ENCODE measurements around the gene DUSP15. TPM values are rescaled to one million over a fixed set of nuclear protein-coding genes. Genes with fewer than 3 reads are reported as not detected.

Gene DUSP15
- total and polyA plus RNA-seq, 2 of the 8 experiments (the other 6 are each of a cell fraction or from before 2014, with no cell fraction given): 0.91 to 3.2 TPM

GRCh38 chr20:31838646-31839292, 31.6 kb downstream of the DUSP15 start:
- Histone ChIP-seq H4K20me1 (replicated peaks in 1 of 2; ENCODE audit: control insufficient read depth in 1 of 2, insufficient read depth in 2 of 2, low read length in 2 of 2) (no peaks in the 10 kb centered on the region), H3K9me3 (ENCODE audit: insufficient read depth in 2 of 2, low read depth in 1 of 2, low read length in 1 of 2) (no peaks in the 10 kb centered on the region), H3K4me2 (ENCODE audit: insufficient read depth in 1 of 2, low read depth in 2 of 2, low read length in 2 of 2) (no peak overlapping the region), H2BK12ac (ENCODE audit: low read depth, low read length) (no peak overlapping the region), H2BK5ac (ENCODE audit: low read depth, low read length) (no peak overlapping the region), H3K56ac (replicated peaks; ENCODE audit: insufficient read length, low read depth, low read length) (no peak overlapping the region), H3K23me2 (ENCODE audit: low read depth, low read length) (no peaks in the 10 kb centered on the region), H3K79me2 (ENCODE audit: control insufficient read depth in 1 of 2, insufficient read depth in 2 of 2, low read length in 2 of 2) (no peaks in the 10 kb centered on the region), H3K79me1 (ENCODE audit: low read depth, low read length) (no peaks in the 10 kb centered on the region), H4K5ac (ENCODE audit: insufficient read length, low read depth, low read length) (no peak overlapping the region), H2AK5ac (ENCODE audit: low read depth, low read length) (no peak overlapping the region), H2BK20ac (ENCODE audit: low read length) (no peak overlapping the region), H2BK120ac (replicated peaks; ENCODE audit: low read depth, low read length) (no peak overlapping the region), H3K18ac (ENCODE audit: extremely low read depth, low read length) (no peak overlapping the region), H3K27ac (ENCODE audit: low read depth, low read length) (no peak overlapping the region), H2AFZ (ENCODE audit: low read length) (no peak overlapping the region), H3K4ac (replicated peaks; ENCODE audit: insufficient read length, low read depth, low read length) (no peak overlapping the region), H3K27me3 (replicated peaks in 1 of 4; ENCODE audit: control insufficient read depth in 3 of 4, extremely low read depth in 1 of 4, insufficient read depth in 3 of 4, low read length in 3 of 4) (no peaks in the 10 kb centered on the region), H3K14ac (ENCODE audit: insufficient read length) (no peak overlapping the region), H3K4me3 (ENCODE audit: extremely low read depth in 1 of 4, insufficient read depth in 2 of 4, low read depth in 3 of 4, low read length in 4 of 4) (no peak overlapping the region), H2BK15ac (ENCODE audit: low read length) (no peak overlapping the region), H3K36me3 (ENCODE audit: control insufficient read depth in 2 of 4, insufficient read depth in 4 of 4, low read length in 3 of 4) (no peaks in the 10 kb centered on the region), H3K23ac (ENCODE audit: insufficient read length) (no peak overlapping the region), H3K4me1 (replicated peaks in 1 of 4; ENCODE audit: control insufficient read depth in 3 of 4, insufficient read depth in 4 of 4, low read length in 3 of 4) (peaks cover 4 to 34% (median 30%) of the 10 kb centered on the region in 4 experiments), H4K8ac (ENCODE audit: extremely low read depth, insufficient read depth, low read length) (no peak overlapping the region), H3K9ac (replicated peaks in 1 of 4; ENCODE audit: extremely low read depth in 1 of 4, low read depth in 3 of 4, low read length in 3 of 4) (no peak overlapping the region), H4K91ac (replicated peaks; ENCODE audit: insufficient read length, low read length) (no peak overlapping the region)
- no peak for FAIRE-seq
- ChIA-PET POLR2A (ENCODE audit: partially characterized antibody) (no interaction called here), CTCF (ENCODE audit: partially characterized antibody) (interaction anchor here (0.6 to 7.3 kb wide), 11 partner anchors 10 to 193 kb away, joined by 3 to 111 read pairs (median 3); no protein-coding TSS in a partner anchor)
- 93% methylated on average over 9 of the region's 9 CpGs; no CpG with 5 or more reads in 1 of the 2 experiments for WGBS, 2 experiments (ENCODE audit: extremely low coverage in 1 of 2, insufficient coverage in 1 of 2, insufficient read length in 1 of 2, insufficient replicate concordance in 2 of 2, low coverage in 1 of 2, low lambda C conversion rate in 2 of 2, missing lambda C conversion rate in 1 of 2)
- no peak for DNase-seq (ENCODE audit: low read depth in 1 of 2, low spot score in 2 of 2)
- TF ChIP-seq JUND (IDR thresholded peaks at IDR 0.05; ENCODE audit: low read length): no peak
- TF ChIP-seq POLR2A (IDR thresholded peaks at IDR 0.05; ENCODE audit: control extremely low read depth in 1 of 2, low read depth in 2 of 2, low read length in 2 of 2): no peak
- TF ChIP-seq SP2 (IDR thresholded peaks at IDR 0.05; ENCODE audit: low read length): no peak
- TF ChIP-seq SP4 (IDR thresholded peaks at IDR 0.05; ENCODE audit: low read length): no peak
- no peak for TF ChIP-seq CBX8 (IDR thresholded peaks at IDR 0.05; ENCODE audit: borderline replicate concordance, low read depth, low read length)
- TF ChIP-seq, protein P1, sequence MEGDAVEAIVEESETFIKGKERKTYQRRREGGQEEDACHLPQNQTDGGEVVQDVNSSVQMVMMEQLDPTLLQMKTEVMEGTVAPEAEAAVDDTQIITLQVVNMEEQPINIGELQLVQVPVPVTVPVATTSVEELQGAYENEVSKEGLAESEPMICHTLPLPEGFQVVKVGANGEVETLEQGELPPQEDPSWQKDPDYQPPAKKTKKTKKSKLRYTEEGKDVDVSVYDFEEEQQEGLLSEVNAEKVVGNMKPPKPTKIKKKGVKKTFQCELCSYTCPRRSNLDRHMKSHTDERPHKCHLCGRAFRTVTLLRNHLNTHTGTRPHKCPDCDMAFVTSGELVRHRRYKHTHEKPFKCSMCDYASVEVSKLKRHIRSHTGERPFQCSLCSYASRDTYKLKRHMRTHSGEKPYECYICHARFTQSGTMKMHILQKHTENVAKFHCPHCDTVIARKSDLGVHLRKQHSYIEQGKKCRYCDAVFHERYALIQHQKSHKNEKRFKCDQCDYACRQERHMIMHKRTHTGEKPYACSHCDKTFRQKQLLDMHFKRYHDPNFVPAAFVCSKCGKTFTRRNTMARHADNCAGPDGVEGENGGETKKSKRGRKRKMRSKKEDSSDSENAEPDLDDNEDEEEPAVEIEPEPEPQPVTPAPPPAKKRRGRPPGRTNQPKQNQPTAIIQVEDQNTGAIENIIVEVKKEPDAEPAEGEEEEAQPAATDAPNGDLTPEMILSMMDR (IDR thresholded peaks at IDR 0.05; ENCODE audit: control extremely low read depth in 1 of 3, insufficient read depth in 1 of 3, low read depth in 1 of 3, low read length in 3 of 3): no peak
- no peak for TF ChIP-seq BCL11A (IDR thresholded peaks at IDR 0.05; ENCODE audit: low read depth in 2 of 2, low read length in 2 of 2)
- TF ChIP-seq E2F6 (IDR thresholded peaks at IDR 0.05): no peak
- no peak for TF ChIP-seq RBBP5 (IDR thresholded peaks at IDR 0.05; ENCODE audit: borderline replicate concordance, low read depth, low read length)
- TF ChIP-seq MAFK (IDR thresholded peaks at IDR 0.05; ENCODE audit: low read depth, low read length): no peak
- no peak for TF ChIP-seq YY1 (IDR thresholded peaks at IDR 0.05; ENCODE audit: low read depth, low read length)

All from H1 (cell line).